HepG2 (cell line): ENCODE data around the gene RAB3C.
"Not testable (repeated sequence)": the region's sequence is repeated elsewhere in the genome, so short reads cannot be mapped to it uniquely, and the experiment has no call there.

Source experiments
- BRF2 ChIP-seq: sonication (generic); formaldehyde crosslinking; IDR thresholded peaks from 2 replicates; pipeline ENCODE4 v1.8.1; 2022; ENCODE audit warnings: mild to moderate bottlenecking, missing genetic modification reagents
- CTCF ChIP-seq: sonication (generic); formaldehyde crosslinking; IDR thresholded peaks from 2 replicates; pipeline ENCODE4 v1.5.0; 2020; ENCODE audit warnings: mild to moderate bottlenecking, missing genetic modification reagents, moderate library complexity
- EZH2 ChIP-seq: conservative IDR thresholded peaks from 2 replicates; pipeline ENCODE4 v1.6.1; 2012; ENCODE audit warnings: mild to moderate bottlenecking, low read depth, low read length, moderate library complexity
- FOSL1 ChIP-seq: sonication (generic); formaldehyde crosslinking; IDR thresholded peaks from 2 replicates; pipeline ENCODE4 v1.9.0; 2021; ENCODE audit warnings: missing genetic modification reagents, borderline replicate concordance
- GABPB1 ChIP-seq: IDR thresholded peaks from 2 replicates; pipeline ENCODE4 v1.6.1; 2016; ENCODE audit warnings: mild to moderate bottlenecking, missing genetic modification reagents, moderate library complexity, missing compliant biosample characterization
- KDM1A ChIP-seq: IDR thresholded peaks from 2 replicates; pipeline ENCODE4 v1.6.1; 2016; ENCODE audit warnings: missing compliant biosample characterization
- MAFK ChIP-seq, 2 experiments: IDR thresholded peaks in 1 of 2; conservative IDR thresholded peaks in 1 of 2; 2 replicates each; pipeline ENCODE4 v1.6.1; 2011; ENCODE audit warnings: improper control_type of control experiment in 2 of 2, low read length in 2 of 2
- RFXANK ChIP-seq: IDR thresholded peaks from 2 replicates; pipeline ENCODE4 v1.6.1; 2016
- SNAPC5 ChIP-seq: sonication (generic); formaldehyde crosslinking; IDR thresholded peaks from 2 replicates; pipeline ENCODE4 v1.8.1; 2023; ENCODE audit warnings: mild to moderate bottlenecking, missing genetic modification reagents, borderline replicate concordance
- ZSCAN5A ChIP-seq: sonication (generic); formaldehyde crosslinking; IDR thresholded peaks from 2 replicates; pipeline ENCODE4 v1.8.0; 2022; ENCODE audit warnings: mild to moderate bottlenecking, missing genetic modification reagents, borderline replicate concordance
- ZZZ3 ChIP-seq: sonication (generic); formaldehyde crosslinking; IDR thresholded peaks from 2 replicates; pipeline ENCODE4 v1.4.0; 2020; ENCODE audit warnings: missing genetic modification reagents, mild to moderate bottlenecking, borderline replicate concordance

GRCh38 chr5:58602889-58603288 is 20.0 kb downstream of the RAB3C start:
- TF ChIP-seq SNAPC5 (CRISPR knock-in tag); RFXANK (CRISPR knock-in tag); BRF2 (CRISPR knock-in tag); FOSL1 (CRISPR knock-in tag); CTCF (CRISPR knock-in tag); ZZZ3 (CRISPR knock-in tag); GABPB1; EZH2; ZSCAN5A (CRISPR knock-in tag); MAFK (conservative IDR thresholded peaks at IDR 0.05 in 1 of 2, IDR thresholded peaks at IDR 0.05 in 1 of 2; ENCODE audit: low read length in 2 of 2); KDM1A (CRISPR knock-in tag): not testable (repeated sequence)
